Gastroesophageal sphincter (tissue), 3 donors: Measurements from ENCODE around the gene GINM1.

ENCODE experiments used
- CTCF ChIP-seq, 4 experiments: fragments of 200-600 bp in 2 of 4; fragments of 450-650 bp in 2 of 4; sonication (generic) in 1 of 4; IDR thresholded peaks; one replicate each; pipeline ENCODE4 v1.5.1; 2017 to 2019; ENCODE audit warnings: antibody characterized with exemption in 4 of 4, mild to moderate bottlenecking in 2 of 4, moderate library complexity in 2 of 4
- POLR2A ChIP-seq, 2 donors: fragments of 450-650 bp; IDR thresholded peaks; one replicate each; pipeline ENCODE4 v1.6.1; 2017; ENCODE audit warnings: antibody characterized with exemption in 2 of 2, mild to moderate bottlenecking in 2 of 2, moderate library complexity in 1 of 2
- POLR2AphosphoS5 ChIP-seq: sonication (generic); formaldehyde crosslinking; IDR thresholded peaks from one replicate; pipeline ENCODE4 v1.6.1; 2017; ENCODE audit warnings: antibody characterized with exemption

GRCh38 chr6:149593408-149593807, 27.2 kb downstream of the GINM1 start:
- TF ChIP-seq POLR2AphosphoS5: no peak
- TF ChIP-seq POLR2A (IDR thresholded peaks at IDR 0.05): no peak
- no peak for TF ChIP-seq CTCF (IDR thresholded peaks at IDR 0.05)
